Activated CD4-positive, CD25-positive, alpha-beta regulatory T cell treated with anti-CD3 and anti-CD28 coated beads, Interleukin-2, amount 50 U/mL, for 16 hours (primary cell): ENCODE results near the gene B3GNT7.
"Not testable (repeated sequence)": the region's sequence is repeated elsewhere in the genome, so short reads cannot be mapped to it uniquely, and the experiment has no call there.

Experiments used
- DNase-seq: peaks from one replicate; pipeline ENCODE4 v3.0.0-alpha.2; 2020; ENCODE audit warnings: low read depth, low spot score

B3GNT7 gene

GRCh38 chr2:231425811-231426703 is 30.5 kb downstream of the B3GNT7 start:
- DNase-seq, result no peak

GRCh38 chr2:231427116-231427515 is 31.6 kb downstream of the B3GNT7 start:
- DNase-seq, result no peak

GRCh38 chr2:231429152-231429551 is 33.6 kb downstream of the B3GNT7 start:
- no peak for DNase-seq

- no peak for DNase-seq
These were observed 34.4 kb downstream of the B3GNT7 start for GRCh38 chr2:231429901-231430300.

- not testable (repeated sequence) for DNase-seq
These were observed 34.9 kb downstream of the B3GNT7 start for GRCh38 chr2:231430437-231430836.

GRCh38 chr2:231431606-231432005 is 36.1 kb downstream of the B3GNT7 start:
- no peak for DNase-seq

- no peak for DNase-seq
These were observed 38.5 kb downstream of the B3GNT7 start for GRCh38 chr2:231433990-231434389.

GRCh38 chr2:231436957-231437356 is 41.4 kb downstream of the B3GNT7 start:
- no peak for DNase-seq

- no peak for DNase-seq
These were observed 54.1 kb downstream of the B3GNT7 start for GRCh38 chr2:231449503-231450054.

GRCh38 chr2:231450548-231450989 is 55.1 kb downstream of the B3GNT7 start:
- DNase-seq, result no peak
